T-helper 2 cell treated with Interferon-gamma antibody and Interleukin-4, amounts not matched to agents 100 ng/mL and 5 ng/mL, for 36 hours (primary cell): ENCODE results near the gene KAT2B. TPM values are rescaled to one million over a fixed set of nuclear protein-coding genes. Genes with fewer than 3 reads are reported as not detected.
"Not testable (repeated sequence)": the region's sequence is repeated elsewhere in the genome, so short reads cannot be mapped to it uniquely, and the experiment has no call there.

ENCODE experiments used
- intact Hi-C: fragments of 100-400 bp; cut with micrococcal nuclease; formaldehyde crosslinking; loops from one replicate; pipeline ENCODE4 v1.15.1; 2023
- total RNA-seq: library from RNA; stranded (reverse); gene quantifications from 2 replicates; pipeline ENCODE4 v1.2.3, GENCODE V29; 2022

The KAT2B gene
- total RNA-seq: 70.2 and 72.9 TPM in 2 replicates

DNA sequence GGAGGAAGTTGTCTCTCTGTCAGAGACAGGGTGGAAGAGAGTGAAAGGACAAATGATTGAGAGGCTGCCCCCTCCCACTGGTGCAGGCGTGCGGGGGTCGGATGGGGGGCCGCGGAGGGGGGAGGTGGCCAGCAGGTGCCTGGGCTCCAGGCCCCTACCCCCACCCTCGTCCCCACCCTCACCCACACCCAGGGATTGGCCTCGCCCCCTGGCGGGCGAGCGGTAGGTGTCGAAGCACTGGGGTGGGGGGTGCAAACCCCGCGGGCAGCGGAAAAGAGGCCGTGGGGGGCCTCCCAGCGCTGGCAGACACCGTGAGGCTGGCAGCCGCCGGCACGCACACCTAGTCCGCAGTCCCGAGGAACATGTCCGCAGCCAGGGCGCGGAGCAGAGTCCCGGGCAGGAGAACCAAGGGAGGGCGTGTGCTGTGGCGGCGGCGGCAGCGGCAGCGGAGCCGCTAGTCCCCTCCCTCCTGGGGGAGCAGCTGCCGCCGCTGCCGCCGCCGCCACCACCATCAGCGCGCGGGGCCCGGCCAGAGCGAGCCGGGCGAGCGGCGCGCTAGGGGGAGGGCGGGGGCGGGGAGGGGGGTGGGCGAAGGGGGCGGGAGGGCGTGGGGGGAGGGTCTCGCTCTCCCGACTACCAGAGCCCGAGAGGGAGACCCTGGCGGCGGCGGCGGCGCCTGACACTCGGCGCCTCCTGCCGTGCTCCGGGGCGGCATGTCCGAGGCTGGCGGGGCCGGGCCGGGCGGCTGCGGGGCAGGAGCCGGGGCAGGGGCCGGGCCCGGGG, at the start of gene KAT2B:
TSS of gene KAT2B (plus strand) at position 682 of the 783 bp plus-strand sequence. CDS start at position 714, 32 bp downstream.
- intact Hi-C loops: loop anchor here (1.0 to 5.0 kb wide), 6 partner anchors 15 to 1618 kb away; partner anchors contain the start of genes RAB5A and SGO1

DNA sequence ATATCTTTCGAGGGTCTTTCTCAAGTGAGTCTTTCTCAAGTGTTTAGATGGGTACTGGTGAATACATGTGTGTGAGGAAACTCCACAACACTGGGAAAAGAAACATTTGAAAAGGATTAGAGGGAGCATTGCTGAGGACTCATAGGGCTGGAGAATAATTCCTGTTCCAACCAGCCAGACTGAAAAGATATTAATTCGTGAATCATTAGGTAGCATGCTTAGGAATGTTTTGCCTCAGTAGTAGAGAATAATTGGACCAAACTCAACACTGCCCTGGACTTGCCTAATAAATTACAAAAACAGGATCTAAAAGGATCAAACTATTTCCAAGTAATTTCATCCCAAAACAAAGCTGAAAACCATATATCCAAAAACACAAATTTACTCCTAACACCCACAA, 45.5 kb upstream of the KAT2B start:
- intact Hi-C loops: loop anchor here (5.0 kb wide), 1 partner anchor 43 kb away; no protein-coding TSS in a partner anchor

DNA sequence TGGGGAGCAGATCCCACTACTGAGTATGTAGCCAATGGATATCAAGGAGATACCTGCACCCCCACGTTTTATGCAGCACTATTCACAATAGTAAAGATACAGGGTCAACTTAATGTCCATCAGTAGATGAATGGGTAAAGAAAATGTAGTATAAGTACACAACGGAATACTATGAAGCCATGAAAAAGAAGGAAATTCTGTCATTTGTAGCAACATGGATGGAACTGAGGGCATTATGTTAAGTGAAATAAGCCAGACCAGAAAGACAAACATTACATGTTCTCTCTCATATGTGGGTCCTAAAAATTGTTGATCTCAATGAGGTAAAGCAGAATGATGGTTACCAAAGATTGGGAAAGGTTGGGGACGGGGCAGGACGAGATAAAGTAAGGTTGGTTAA, 42.7 kb upstream of the KAT2B start:
- intact Hi-C loops: loop anchor here (5.0 kb wide), 1 partner anchor 40 kb away; no protein-coding TSS in a partner anchor

DNA sequence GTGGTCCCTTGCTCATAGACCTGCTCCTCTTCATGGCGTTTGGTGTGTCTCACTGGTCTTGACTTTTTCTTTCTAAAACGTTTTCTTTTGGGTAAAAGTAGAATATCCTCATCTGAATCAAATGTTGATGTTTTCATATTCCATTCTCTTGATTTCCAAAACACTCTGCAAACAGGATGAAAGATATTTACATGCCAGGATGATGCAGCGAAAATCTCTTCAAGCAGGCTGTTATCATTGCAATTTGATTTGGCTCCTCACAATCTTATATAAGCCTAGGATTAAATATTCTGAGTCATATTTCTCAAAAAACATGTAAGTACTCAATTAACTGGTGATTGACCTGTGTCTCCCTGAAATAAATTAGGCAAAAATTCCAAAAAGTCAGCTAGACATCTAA, 38.3 kb upstream of the KAT2B start:
- intact Hi-C loops: no loop called here

DNA sequence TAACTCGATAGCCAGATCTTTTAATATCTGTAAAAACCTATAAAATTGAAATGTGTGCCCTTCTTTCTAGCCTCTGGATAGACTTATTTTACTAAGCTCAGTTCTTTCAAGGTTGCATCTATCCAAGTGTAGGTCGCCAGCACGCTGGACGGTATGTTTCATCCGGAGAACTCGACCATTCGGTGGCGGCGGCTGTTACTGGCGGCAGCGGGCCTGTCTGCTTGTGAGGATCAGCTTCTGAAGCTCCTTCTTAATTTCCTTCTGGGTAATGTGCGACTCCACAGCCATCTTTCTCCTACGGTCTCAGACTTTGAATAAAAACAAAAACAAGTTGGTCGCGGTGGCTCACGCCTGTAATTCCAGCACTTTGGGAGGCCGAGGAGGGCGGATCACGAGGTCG, 32.3 kb upstream of the KAT2B start:
- intact Hi-C loops: no loop called here

DNA sequence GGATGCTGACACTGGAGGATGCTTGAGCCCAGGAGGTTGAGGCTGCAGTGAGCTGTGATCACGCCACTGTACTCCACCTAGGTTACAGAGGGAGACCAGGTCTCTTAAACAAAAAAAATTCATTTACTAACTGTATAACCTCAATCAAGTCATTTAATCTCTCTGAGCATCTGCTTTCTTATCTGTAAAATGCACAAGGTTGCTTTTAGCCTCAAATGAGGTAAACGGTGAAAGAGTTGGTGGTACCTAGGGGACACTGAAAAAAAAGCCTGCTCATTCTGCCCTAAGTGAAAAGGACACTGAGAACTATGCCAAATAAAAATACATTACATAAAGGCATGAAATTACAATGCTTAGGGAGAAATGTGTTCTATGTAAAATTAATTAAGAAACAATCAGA, 31.6 kb upstream of the KAT2B start:
- intact Hi-C loops: no loop called here

DNA sequence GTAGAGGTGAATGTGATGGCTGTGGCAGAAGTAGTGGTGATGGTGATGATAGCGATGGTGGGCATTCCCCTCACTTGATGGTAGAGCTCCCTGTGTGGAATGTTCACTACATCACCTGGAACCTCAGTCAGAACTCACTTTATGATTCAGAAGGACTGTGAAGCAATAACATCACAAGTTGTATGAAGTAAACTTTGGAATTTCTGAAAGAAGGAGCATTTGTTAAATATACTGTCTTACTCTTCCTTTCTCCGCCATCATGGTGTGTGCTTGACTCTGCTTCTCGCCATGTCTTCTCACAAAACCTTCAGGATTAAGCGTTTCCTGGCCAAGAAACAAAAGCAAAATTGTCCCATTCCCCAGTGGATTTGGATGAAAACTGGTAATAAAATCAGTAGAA, 28.1 kb upstream of the KAT2B start, which contains the start of gene PP2D1:
TSS of gene PP2D1 (minus strand) at position 101 of the 400 bp plus-strand sequence. CDS start 192 bp downstream, outside the sequence.
- intact Hi-C loops: no loop called here

DNA sequence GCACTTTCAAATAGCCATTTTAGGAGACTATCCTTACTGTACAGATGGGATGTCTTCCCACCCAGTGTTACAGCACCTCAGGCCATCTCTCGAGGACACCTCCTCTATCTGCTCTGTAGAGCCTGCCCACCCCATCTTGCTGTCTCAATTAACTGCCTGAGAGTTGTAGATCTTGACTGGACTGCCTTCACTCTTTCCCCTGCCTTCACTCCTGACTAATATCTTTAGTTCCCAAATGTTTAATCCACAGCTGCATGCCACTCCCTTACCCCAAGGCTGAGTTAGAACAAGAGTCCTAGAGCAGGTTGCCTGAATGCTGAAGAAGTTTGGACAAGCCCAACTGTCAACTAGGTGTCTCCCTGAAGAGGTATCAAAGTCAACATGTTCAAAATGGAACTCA, 26.9 kb upstream of the KAT2B start:
- intact Hi-C loops: no loop called here

DNA sequence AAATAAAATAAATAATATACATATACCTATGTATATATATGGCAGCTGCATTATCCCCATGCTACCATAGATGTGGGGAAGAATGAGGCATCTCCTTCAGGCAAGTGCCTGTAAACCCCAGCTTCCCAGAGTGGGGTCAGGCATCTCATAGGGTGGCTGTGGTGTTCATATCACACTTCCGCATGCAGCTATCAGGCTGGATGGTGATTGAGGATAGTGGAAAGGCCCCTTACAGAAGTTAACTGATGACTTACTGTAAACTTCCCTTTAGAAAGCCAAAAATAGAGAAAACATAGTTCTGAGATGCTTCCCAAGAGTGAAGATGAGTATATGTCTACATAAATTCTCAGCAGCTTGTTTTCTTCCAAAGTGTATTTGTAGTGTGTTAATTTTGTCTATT, 24.7 kb upstream of the KAT2B start:
- intact Hi-C loops: no loop called here

DNA sequence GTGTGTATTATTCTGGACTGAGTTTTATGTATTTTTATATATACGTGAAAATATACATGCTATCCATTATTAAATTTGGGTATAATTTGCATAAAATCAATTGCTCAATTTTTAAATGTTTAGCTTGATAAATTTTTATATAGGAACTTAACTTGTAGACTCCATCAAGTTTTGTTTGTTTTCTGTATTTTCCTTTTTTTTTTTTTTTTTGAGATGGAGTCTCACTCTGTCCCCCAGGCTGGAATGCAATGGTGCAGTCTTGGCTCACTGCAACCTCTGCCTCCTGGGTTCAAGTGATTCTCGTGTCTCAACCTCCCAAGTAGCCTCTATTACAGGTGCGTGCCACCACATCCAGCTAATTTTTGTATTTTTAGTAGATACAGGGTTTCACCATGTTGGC, 24.2 kb upstream of the KAT2B start:
- intact Hi-C loops: not testable (repeated sequence)

DNA sequence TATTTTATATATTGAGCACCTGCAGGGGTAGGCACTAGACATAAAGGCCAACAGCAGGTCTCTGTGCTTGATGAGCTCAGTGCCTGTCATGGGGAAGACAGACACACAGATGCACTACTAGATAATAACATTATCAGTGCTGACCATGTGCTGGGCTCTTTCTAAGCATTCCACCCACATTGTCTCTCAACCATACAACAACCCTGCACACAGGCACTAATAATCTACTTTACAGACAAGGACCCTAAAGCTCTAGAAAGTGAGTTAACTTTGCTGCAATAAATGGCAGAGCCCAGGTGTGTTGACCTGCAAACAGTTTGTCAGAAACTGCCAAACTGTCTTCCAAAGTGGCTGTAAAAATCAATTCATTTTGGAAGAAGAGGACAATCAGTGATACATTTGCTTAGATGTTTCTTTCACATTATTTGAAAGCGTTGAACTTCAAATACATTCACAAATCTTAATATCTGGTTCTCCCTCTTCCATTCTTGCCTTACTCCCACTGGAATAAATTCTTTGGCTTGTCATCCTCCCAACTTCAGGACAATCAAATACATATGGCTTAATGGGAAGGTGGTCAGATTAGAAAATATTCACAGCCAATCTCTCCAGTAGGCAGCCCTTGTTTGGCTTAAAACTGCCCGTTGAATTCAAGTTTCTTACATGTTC, 17.2 kb upstream of the KAT2B start:
- intact Hi-C loops: no loop called here

DNA sequence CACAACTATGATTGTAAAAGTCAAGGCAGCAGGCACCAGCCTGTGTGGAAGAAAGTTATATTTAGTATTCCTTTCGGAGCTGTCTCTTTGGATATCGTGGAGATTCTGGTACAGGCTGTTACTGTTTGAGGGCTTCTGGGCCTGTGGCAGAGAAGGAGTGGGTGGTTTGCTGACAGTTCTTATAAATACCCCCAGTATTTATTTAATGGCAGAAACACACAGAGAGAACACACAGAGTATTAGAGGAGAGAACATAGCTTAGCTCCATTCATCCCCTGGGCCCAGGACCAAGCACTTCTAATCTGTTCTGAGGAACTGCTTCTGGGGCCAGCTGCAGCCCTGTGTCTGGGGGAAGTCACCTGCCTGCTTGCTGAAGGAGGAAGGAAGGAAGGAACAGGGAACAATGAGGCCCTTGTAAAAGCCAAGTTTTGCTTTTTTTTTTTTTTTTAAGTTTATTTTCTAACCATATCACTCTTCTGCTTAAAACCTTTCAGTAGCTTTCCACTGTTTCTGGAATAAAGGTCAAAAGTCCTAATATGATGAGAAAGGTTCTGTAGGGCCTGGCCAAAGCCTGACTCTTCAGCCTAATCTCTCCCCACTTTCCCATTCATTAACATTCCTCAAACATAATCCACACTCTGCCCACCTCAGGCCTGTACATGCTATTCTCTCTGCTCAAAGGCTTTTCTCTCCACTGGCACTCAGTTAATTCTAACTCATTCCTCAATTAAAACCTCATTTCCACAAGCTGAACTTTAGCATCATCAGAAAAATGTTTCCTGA, 16.4 kb upstream of the KAT2B start:
- intact Hi-C loops: no loop called here

DNA sequence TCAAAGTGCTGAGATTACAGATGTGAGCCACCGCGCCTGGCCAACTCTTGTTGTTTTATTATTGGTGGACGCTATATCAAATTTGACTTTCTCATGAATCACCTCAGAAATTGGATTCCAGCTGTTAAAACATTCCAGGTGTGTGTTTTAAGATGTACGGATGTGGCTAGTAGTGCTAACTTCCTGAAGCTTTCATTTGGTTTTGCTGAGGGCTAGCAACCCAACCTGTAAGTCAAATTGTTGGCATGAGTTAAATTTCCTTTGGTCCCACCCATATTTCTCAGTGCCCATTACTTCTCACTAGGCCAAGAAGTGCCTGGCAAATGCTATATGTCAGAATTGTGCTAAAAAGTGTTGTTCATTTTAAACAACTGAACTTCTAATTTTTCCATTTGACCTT, 13.1 kb upstream of the KAT2B start:
- intact Hi-C loops: no loop called here

DNA sequence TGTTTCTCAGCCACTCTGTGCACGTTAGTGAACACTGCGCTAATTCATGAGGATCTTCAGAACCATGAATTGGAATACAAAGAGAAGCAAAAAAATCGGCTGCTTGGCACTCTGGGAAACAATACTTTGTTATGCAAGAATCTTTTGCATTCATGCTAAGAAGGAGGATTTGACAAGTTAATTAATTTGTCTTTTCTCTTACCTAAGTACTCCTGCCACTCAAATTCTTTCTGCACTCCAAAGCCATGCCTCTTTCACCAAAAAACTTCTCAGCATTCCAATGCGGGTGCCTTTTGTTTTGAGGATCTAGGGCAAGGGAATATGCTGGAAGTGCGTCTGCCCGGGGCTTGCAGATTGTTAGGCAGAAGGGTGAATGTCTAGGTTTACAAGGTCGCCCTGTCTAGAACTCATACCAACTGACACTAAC, 11.3 kb upstream of the KAT2B start:
- intact Hi-C loops: no loop called here

DNA sequence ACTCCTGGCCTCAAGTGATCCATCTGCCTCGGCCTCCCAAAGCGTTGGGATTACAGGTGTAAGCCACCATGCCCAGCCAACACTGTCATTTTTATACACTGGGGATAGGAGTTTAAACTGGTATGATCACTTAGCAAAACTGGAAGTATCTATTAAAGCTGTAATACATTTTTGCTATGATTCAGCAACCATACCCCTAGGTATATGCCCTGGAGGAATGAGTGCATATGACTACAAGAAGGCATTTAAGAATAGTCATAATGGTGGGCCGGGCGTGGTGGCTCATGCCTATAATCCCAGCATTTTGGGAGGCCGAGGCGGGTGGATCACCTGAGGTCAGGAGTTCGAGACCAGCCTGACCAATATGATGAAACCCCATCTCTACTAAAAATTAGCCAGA, 8.3 kb upstream of the KAT2B start:
- intact Hi-C loops: not testable (repeated sequence)

DNA sequence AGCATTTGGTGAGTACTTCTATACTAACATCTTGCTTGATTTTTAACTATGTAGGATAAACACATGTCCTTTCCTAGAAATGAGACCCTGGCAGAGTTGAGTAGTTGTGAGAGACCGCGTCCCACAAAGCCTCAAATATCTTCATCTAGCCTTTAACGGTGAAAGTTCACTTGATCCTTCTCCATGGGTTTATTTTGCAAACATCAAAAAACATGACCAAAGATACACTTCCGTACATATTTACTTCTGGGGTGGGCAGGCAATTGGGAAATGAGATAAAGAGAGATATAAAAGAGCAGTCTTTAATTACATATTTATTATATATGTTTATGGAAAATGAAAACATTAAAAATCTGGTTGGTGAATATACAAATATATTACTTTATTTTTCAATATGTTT, 5.2 kb upstream of the KAT2B start:
- intact Hi-C loops: loop anchor here (5.0 kb wide), 1 partner anchor 38 kb away; no protein-coding TSS in a partner anchor

DNA sequence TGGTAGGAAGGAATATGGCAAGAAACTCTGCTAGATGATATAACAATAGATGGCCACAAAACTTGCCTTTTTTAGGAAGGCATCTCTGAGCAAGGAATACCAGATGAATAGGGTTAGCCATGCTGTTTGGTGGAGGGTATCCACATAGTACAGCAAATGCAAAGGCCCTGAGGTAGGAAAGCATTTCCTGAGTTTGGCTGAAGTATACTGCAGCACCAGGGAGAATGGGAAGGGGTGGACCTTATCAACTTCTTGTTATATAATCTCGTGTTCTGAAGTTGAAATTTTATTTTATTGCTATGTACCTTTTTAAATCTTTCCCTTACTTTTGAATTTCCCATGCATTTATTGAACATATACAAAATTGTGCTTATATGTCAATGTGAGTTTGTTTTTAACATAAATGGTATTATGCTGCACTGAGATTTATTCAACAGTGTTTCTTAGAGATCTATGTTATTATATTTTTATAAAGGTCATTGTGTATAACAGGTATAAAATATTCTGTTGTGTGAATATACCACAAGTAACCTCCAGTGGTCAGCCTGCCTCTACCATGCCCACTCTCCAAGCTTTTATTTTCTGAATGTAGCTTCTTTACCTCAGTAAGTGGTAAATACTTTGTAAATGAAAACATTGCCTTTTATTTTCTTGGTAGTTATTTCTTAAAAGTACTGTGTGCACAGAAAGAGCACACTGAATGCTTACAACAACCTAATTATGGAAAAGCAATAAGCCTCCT, 2.8 kb upstream of the KAT2B start:
- intact Hi-C loops: loop anchor here (5.0 kb wide), 1 partner anchor 40 kb away; no protein-coding TSS in a partner anchor

DNA sequence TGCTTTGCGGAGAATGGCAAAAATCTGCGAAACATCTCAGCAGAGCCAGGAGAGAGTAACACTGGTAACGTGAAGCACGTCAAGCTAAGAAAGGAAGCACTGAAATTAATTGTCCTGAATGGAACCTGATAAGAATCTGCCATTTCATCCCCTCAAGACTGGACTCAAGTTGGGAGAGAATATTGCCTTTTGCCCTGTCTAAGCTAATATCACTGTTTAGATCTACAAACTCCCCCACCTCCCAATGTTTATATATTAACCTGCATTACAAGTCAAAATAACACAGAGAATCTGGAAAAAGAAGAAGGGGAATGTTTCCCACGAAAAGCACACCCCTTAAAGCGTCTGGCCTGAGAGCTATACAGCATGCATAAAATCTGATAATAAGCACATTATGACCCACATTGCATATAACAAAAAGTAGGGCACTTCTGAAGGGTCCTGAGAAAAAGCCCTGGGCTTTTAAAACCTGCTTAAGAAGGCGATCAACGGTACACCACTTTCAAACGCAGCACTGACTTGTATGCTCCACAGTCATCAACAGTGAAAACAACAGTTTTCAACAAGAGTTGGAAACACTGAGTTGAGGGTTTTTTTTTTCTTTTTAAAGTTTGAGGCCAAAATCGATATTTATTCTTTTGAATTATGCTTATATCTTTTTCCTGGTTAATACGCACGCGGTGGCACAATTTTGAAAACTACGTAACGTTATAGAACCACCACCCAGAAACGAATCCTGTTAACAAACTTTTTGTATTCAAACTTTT, 1.4 kb upstream of the KAT2B start:
- intact Hi-C loops: loop anchor here (1.0 to 5.0 kb wide), 2 partner anchors 42 to 92 kb away; partner anchors contain the start of gene RAB5A

DNA sequence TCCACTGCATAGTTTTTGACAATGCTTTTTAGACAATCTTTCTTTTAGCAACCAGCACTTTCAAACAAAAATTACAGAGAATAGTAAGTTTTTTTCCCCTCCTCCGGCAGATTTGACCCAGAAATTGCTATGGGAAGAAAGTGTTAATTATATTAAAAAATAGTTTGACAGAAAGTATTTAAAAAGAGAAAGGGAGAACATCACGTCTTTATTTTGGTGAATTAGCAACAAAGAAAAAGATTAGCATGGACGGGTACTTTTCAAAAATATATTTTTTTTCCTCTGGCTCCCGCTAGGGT, 831 bp upstream of the KAT2B start:
- intact Hi-C loops: loop anchor here (1.0 to 5.0 kb wide), 2 partner anchors 42 to 92 kb away; partner anchors contain the start of gene RAB5A
